HCT116 (cell line): ENCODE results near the gene ZNF346. TPM values are rescaled to one million over a fixed set of nuclear protein-coding genes. Genes with fewer than 3 reads are reported as not detected.

Experiments used
- ATAC-seq: fragments of 200-7000 bp; cut with Tn5 transposase; 2 replicates; pipeline ENCODE4 v1.9.1; 2020; ENCODE audit warnings: mild to moderate bottlenecking, moderate library complexity
- BruUV-seq: library from RNA; stranded (reverse); fragments of 400-500 nt; replicated peaks from 2 replicates; lab custom pipeline; 2021; lab: Mats Ljungman, UMichigan
- CTCF ChIA-PET: fragments of 300-600 bp; sonication (Branson Sonifier 250); formaldehyde crosslinking; loops from one replicate; lab custom pipeline; 2021; ENCODE audit warnings: antibody characterized with exemption; lab: Charles Lee
- POLR2A ChIA-PET: fragments of 300-600, 350-600 bp; sonication (Branson Sonifier 250); formaldehyde crosslinking; loops from one replicate; lab custom pipeline; 2021; ENCODE audit warnings: antibody characterized with exemption; lab: Charles Lee
- RAD21 ChIA-PET, 2 experiments: fragments of 300-600 bp; sonication (Branson Sonifier 250); formaldehyde crosslinking; loops; one replicate each; lab custom pipeline; 2023; ENCODE audit warnings: low total read pairs in 2 of 2; ENCODE audit not compliant: uncharacterized antibody in 2 of 2, unreplicated experiment in 2 of 2, low non-redundant PET in 1 of 2; lab: Charles Lee
- DNase-seq: peaks from one replicate; pipeline ENCODE4 v3.0.0-alpha.2; 2010; ENCODE audit warnings: low read depth, low spot score
- H2AFZ ChIP-seq: fragments of 200-600 bp; shearing (Covaris generic), sonication (generic); 2 replicates; pipeline ENCODE4 v1.6.1; 2017; ENCODE audit warnings: low read depth, mixed run types, mixed read lengths, antibody characterized with exemption, low read length; ENCODE audit not compliant: poor library complexity, severe bottlenecking
- H3K27ac ChIP-seq: 2 replicates; pipeline ENCODE4 v1.5.1; 2012; ENCODE audit warnings: low read depth, low read length
- H3K27me3 ChIP-seq: fragments of 200-600 bp; sonication (generic); 2 replicates; pipeline ENCODE4 v1.6.1; 2016; ENCODE audit warnings: mixed run types, low read length, mixed read lengths; ENCODE audit not compliant: insufficient read depth
- H3K36me3 ChIP-seq, 2 experiments: fragments of 200-500 bp in 1 of 2; fragments of 200-600 bp in 1 of 2; sonication (Bioruptor generic) in 1 of 2; sonication (generic) in 1 of 2; 2 replicates each; pipeline versions ENCODE4 v1.5.1 to v1.6.1; 2014 to 2016; ENCODE audit warnings: low read length in 2 of 2, inconsistent platforms in 1 of 2, mixed read lengths in 1 of 2, mixed run types in 1 of 2; ENCODE audit not compliant: insufficient read depth in 2 of 2, control insufficient read depth in 1 of 2
- H3K4me1 ChIP-seq, 2 experiments: fragments of 200-600 bp in 1 of 2; sonication (generic) in 1 of 2; 2 replicates each; pipeline versions ENCODE4 v1.5.1 to v1.6.1; 2012 to 2017; ENCODE audit warnings: low read length in 2 of 2, inconsistent platforms in 1 of 2, mild to moderate bottlenecking in 1 of 2, mixed read lengths in 1 of 2, mixed run types in 1 of 2, moderate library complexity in 1 of 2; ENCODE audit not compliant: insufficient read depth in 2 of 2, control insufficient read depth in 1 of 2
- H3K4me2 ChIP-seq: fragments of 200-600 bp; sonication (generic); 2 replicates; pipeline ENCODE4 v1.6.1; 2017; ENCODE audit warnings: mixed run types, low read length, mixed read lengths
- H3K4me3 ChIP-seq, 2 experiments: fragments of 200-600 bp in 1 of 2; sonication (generic) in 1 of 2; replicated peaks in 1 of 2; 2 replicates each; pipeline ENCODE4 v1.5.1; 2011 to 2016; ENCODE audit warnings: low read length in 2 of 2, control low read depth in 1 of 2, low read depth in 1 of 2, mild to moderate bottlenecking in 1 of 2, mixed read lengths in 1 of 2, mixed run types in 1 of 2
- H3K79me2 ChIP-seq: fragments of 200-600 bp; sonication (generic); 2 replicates; pipeline ENCODE4 v1.6.1; 2017; ENCODE audit warnings: mild to moderate bottlenecking, mixed run types, low read length, moderate library complexity, mixed read lengths; ENCODE audit not compliant: insufficient read depth
- H3K9ac ChIP-seq: fragments of 200-600 bp; sonication (generic); 2 replicates; pipeline ENCODE4 v1.6.1; 2016; ENCODE audit warnings: low read length, mixed read lengths
- H3K9me2 ChIP-seq: fragments of 200-600 bp; sonication (generic), shearing (Covaris generic); 2 replicates; pipeline ENCODE4 v1.6.1; 2017; ENCODE audit warnings: mixed run types, mild to moderate bottlenecking, moderate library complexity; ENCODE audit not compliant: insufficient read depth
- H3K9me3 ChIP-seq, 2 experiments: fragments of 200-500 bp in 1 of 2; fragments of 200-600 bp in 1 of 2; sonication (Bioruptor generic) in 1 of 2; sonication (generic) in 1 of 2; 2 replicates each; pipeline ENCODE4 v1.6.1; 2014 to 2017; ENCODE audit warnings: low read length in 2 of 2, mixed read lengths in 2 of 2, inconsistent platforms in 1 of 2, low read depth in 1 of 2, mild to moderate bottlenecking in 1 of 2, mixed run types in 1 of 2, moderate library complexity in 1 of 2; ENCODE audit not compliant: control insufficient read depth in 1 of 2, insufficient read depth in 1 of 2
- H4K20me1 ChIP-seq: fragments of 200-600 bp; sonication (generic), shearing (Covaris generic); 2 replicates; pipeline ENCODE4 v1.6.1; 2017; ENCODE audit warnings: mixed run types, mild to moderate bottlenecking, moderate library complexity; ENCODE audit not compliant: insufficient read depth
- CBX3 ChIP-seq: IDR thresholded peaks from 2 replicates; pipeline ENCODE4 v1.6.1; 2012; ENCODE audit warnings: low read depth
- EGR1 ChIP-seq: IDR thresholded peaks from 2 replicates; pipeline ENCODE4 v1.6.1; 2012; ENCODE audit warnings: low read depth
- ELF1 ChIP-seq: IDR thresholded peaks from 2 replicates; pipeline ENCODE4 v1.6.1; 2012; ENCODE audit warnings: low read depth, borderline replicate concordance
- EZH2 ChIP-seq: fragments of 200-600 bp; sonication (generic); IDR thresholded peaks from 2 replicates; pipeline ENCODE4 v1.6.1; 2017; ENCODE audit warnings: antibody characterized with exemption, mixed run types
- FOSL1 ChIP-seq: IDR thresholded peaks from 2 replicates; pipeline ENCODE4 v1.6.1; 2012; ENCODE audit warnings: low read depth
- JUND ChIP-seq: IDR thresholded peaks from 2 replicates; pipeline ENCODE4 v1.6.1; 2012
- MAX ChIP-seq: IDR thresholded peaks from 2 replicates; pipeline ENCODE4 v1.6.1; 2012
- POLR2A ChIP-seq: IDR thresholded peaks from 2 replicates; pipeline ENCODE4 v1.7.0; 2011; ENCODE audit warnings: borderline replicate concordance; ENCODE audit not compliant: insufficient read depth, insufficient read length; ENCODE audit errors: extremely low read depth
- POLR2AphosphoS5 ChIP-seq: IDR thresholded peaks from 2 replicates; pipeline ENCODE4 v1.6.1; 2011; ENCODE audit warnings: mild to moderate bottlenecking, low read depth, low read length, moderate library complexity
- RAD21 ChIP-seq: IDR thresholded peaks from 2 replicates; pipeline ENCODE4 v1.6.1; 2012; ENCODE audit warnings: low read depth, mild to moderate bottlenecking
- REST ChIP-seq: IDR thresholded peaks from 2 replicates; pipeline ENCODE4 v1.6.1; 2012; ENCODE audit warnings: low read depth
- SIN3A ChIP-seq: IDR thresholded peaks from 2 replicates; pipeline ENCODE4 v1.6.1; 2012; ENCODE audit warnings: low read depth
- SP1 ChIP-seq: IDR thresholded peaks from 2 replicates; pipeline ENCODE4 v1.6.1; 2012; ENCODE audit warnings: low read depth
- SRF ChIP-seq: IDR thresholded peaks from 2 replicates; pipeline ENCODE4 v1.6.1; 2012; ENCODE audit warnings: low read depth
- TCF7L2 ChIP-seq: IDR thresholded peaks from 2 replicates; pipeline ENCODE4 v1.7.0; 2011; ENCODE audit warnings: borderline replicate concordance, inconsistent platforms; ENCODE audit not compliant: insufficient read depth, insufficient read length; ENCODE audit errors: extremely low read depth
- ZBTB33 ChIP-seq: IDR thresholded peaks from 2 replicates; pipeline ENCODE4 v1.6.1; 2011; ENCODE audit warnings: mild to moderate bottlenecking, low read length, moderate library complexity; ENCODE audit not compliant: insufficient replicate concordance; ENCODE audit errors: extremely low read depth
- ZFX ChIP-seq: fragments of 450-650 bp; IDR thresholded peaks from 2 replicates; pipeline ENCODE4 v1.6.1; 2017
- intact Hi-C: fragments of 100-400 bp; cut with micrococcal nuclease; formaldehyde crosslinking; loops from 2 replicates; pipeline ENCODE4 v1.10.0; 2022
- total RNA-seq: library from RNA; stranded (reverse); gene quantifications from one replicate; pipeline ENCODE4 v1.2.1, GENCODE V29; 2021; ENCODE audit not compliant: unreplicated experiment
- TF ChIP-seq, protein P1 (sequence below): IDR thresholded peaks from 2 replicates; pipeline ENCODE4 v1.6.1; 2012
- TF ChIP-seq, protein P2 (sequence below), 3 experiments: fragments of 200-600 bp in 1 of 3; sonication (generic) in 1 of 3; IDR thresholded peaks in 2 of 3; conservative IDR thresholded peaks in 1 of 3; 2 replicates each; pipeline ENCODE4 v1.5.1; 2012 to 2017; ENCODE audit warnings: low read depth in 2 of 3, low read length in 2 of 3, antibody characterized with exemption in 1 of 3, borderline replicate concordance in 1 of 3, control low read depth in 1 of 3, mild to moderate bottlenecking in 1 of 3, mixed read lengths in 1 of 3, mixed run types in 1 of 3, moderate library complexity in 1 of 3; ENCODE audit not compliant: insufficient read depth in 1 of 3

Gene ZNF346
- total RNA-seq, 1 experiment from 2014 or later: 13.7 TPM

- BruUV-seq: no TSS peak
- ATAC-seq: no peak
- POLR2A ChIA-PET: no interaction called here
Observed at GRCh38 chr5:177020033-177020432, 2.5 kb upstream of the ZNF346 start.

More at GRCh38 chr5:177020033-177020432, 2.5 kb upstream of the ZNF346 start:
- DNase-seq: no peak
- Histone ChIP-seq H2AFZ (no peak overlapping the region), H3K27me3 (no peaks in the 10 kb centered on the region), H3K9me2 (no peaks in the 10 kb centered on the region), H3K9me3 (no peaks in the 10 kb centered on the region), H3K9ac (no peak overlapping the region), H4K20me1 (no peaks in the 10 kb centered on the region), H3K36me3 (peaks cover 0 to 7% of the 10 kb centered on the region in 2 experiments; a peak in 1 of 4 replicates), H3K27ac (no peak overlapping the region), H3K4me2 (no peak overlapping the region), H3K4me1 (peaks cover 7 to 18% of the 10 kb centered on the region in 2 experiments; a peak in 3 of 4 replicates), H3K4me3 (no peak overlapping the region), H3K79me2 (peaks cover 34% of the 10 kb centered on the region)
- ChIA-PET RAD21 (no interaction called here), CTCF (interaction anchor here (1.0 kb wide), 1 partner anchor 66 kb away, joined by 4 read pairs; the partner anchor contains the start of gene FGFR4)
- intact Hi-C loops: no loop called here
- TF ChIP-seq, protein P1, sequence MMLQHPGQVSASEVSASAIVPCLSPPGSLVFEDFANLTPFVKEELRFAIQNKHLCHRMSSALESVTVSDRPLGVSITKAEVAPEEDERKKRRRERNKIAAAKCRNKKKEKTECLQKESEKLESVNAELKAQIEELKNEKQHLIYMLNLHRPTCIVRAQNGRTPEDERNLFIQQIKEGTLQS: no peak
- TF ChIP-seq POLR2A: no peak
- TF ChIP-seq SRF: no peak
- no peak for TF ChIP-seq SIN3A
- TF ChIP-seq MAX: no peak
- TF ChIP-seq ZBTB33: no peak
- TF ChIP-seq REST: no peak
- no peak for TF ChIP-seq CBX3
- no peak for TF ChIP-seq ELF1
- TF ChIP-seq FOSL1: no peak
- TF ChIP-seq, protein P2, sequence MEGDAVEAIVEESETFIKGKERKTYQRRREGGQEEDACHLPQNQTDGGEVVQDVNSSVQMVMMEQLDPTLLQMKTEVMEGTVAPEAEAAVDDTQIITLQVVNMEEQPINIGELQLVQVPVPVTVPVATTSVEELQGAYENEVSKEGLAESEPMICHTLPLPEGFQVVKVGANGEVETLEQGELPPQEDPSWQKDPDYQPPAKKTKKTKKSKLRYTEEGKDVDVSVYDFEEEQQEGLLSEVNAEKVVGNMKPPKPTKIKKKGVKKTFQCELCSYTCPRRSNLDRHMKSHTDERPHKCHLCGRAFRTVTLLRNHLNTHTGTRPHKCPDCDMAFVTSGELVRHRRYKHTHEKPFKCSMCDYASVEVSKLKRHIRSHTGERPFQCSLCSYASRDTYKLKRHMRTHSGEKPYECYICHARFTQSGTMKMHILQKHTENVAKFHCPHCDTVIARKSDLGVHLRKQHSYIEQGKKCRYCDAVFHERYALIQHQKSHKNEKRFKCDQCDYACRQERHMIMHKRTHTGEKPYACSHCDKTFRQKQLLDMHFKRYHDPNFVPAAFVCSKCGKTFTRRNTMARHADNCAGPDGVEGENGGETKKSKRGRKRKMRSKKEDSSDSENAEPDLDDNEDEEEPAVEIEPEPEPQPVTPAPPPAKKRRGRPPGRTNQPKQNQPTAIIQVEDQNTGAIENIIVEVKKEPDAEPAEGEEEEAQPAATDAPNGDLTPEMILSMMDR (IDR thresholded peaks at IDR 0.05 in 2 of 3, conservative IDR thresholded peaks at IDR 0.05 in 1 of 3; ENCODE audit: borderline replicate concordance in 1 of 3, insufficient read depth in 1 of 3, low read depth in 2 of 3, low read length in 2 of 3): no peak
- no peak for TF ChIP-seq ZFX
- no peak for TF ChIP-seq POLR2AphosphoS5
- TF ChIP-seq EZH2: no peak
- TF ChIP-seq JUND: no peak
- no peak for TF ChIP-seq RAD21
- no peak for TF ChIP-seq TCF7L2
- no peak for TF ChIP-seq EGR1
- no peak for TF ChIP-seq SP1
